ENCODE data around the gene MIEN1. TPM values are rescaled to one million over a fixed set of nuclear protein-coding genes. Genes with fewer than 3 reads are reported as not detected.

Gene MIEN1
- total RNA-seq, 1 experiment from 2014 or later = 50.8 TPM

DNA sequence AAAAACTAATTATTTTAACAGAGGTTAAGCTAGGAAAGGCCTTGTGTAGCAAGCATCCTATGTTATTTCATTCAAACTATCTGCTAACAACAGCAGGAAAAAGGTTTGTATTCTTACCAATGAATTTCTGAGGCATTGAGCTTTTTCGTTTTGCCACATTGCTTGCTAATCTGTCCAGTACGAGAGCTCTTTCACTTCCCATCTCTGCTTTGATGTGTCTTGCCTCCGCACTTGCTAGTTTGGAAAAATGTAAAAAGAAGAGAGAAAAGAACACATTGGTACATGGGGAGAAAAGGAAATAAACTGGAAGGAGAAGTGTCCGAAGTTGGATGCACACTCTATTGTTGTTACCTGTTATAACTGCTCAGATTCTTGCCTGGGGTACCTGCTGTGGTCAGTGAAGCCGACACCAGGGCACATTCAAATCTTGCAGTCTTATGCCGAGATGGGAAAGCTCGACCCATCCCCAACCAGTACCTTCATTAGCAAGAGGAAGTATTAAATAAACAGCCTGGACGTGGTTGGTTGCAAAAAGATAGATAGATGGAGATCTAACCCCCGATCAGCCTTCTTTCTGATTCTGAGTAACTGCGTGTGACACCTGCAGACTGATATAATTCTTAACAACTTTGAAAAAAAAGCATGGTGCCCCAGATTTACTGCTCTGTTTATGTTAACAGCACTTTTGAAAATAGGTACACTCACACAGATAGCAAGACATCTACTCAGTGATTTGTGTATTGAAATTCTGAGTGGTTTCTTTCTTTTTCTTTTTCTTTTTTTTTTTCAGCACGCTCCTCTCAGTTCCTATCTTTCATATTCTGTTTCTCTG lies 47.4 kb upstream of the MIEN1 start:
- Histone ChIP-seq H3K18ac (ENCODE audit: insufficient read length, low read depth, low read length) (no peak overlapping the region), H2BK15ac (ENCODE audit: low read depth, low read length) (no peak overlapping the region), H3K4me1 (ENCODE audit: insufficient read depth, low read length) (no peaks in the 10 kb centered on the region), H3K9me3 (ENCODE audit: control insufficient read depth, low read depth, low read length) (no peaks in the 10 kb centered on the region), H4K5ac (ENCODE audit: insufficient read length, low read depth, low read length) (no peak overlapping the region), H2AFZ (ENCODE audit: low read length) (no peak overlapping the region), H3T11ph (ENCODE audit: low read length) (no peak overlapping the region), H4K91ac (ENCODE audit: insufficient read length, low read depth, low read length) (no peak overlapping the region), H2BK5ac (ENCODE audit: insufficient read length, low read length) (no peak overlapping the region), H3K4me2 (ENCODE audit: insufficient read depth, insufficient read length, low read length) (no peak overlapping the region), H4K8ac (replicated peaks; ENCODE audit: insufficient read length, low read depth, low read length) (no peak overlapping the region), H2AK5ac (ENCODE audit: insufficient read length, low read length) (no peak overlapping the region), H3K56ac (ENCODE audit: insufficient read length, low read depth, low read length) (no peak overlapping the region), H3K23ac (ENCODE audit: insufficient read length, low read depth, low read length) (no peak overlapping the region), H3K79me1 (ENCODE audit: insufficient read depth, low read depth, low read length, poor library complexity, severe bottlenecking) (no peaks in the 10 kb centered on the region), H3K14ac (ENCODE audit: insufficient read depth, low read length) (no peak overlapping the region), H2BK12ac (ENCODE audit: insufficient read length, low read depth, low read length) (no peak overlapping the region), H3K23me2 (ENCODE audit: insufficient read length, low read depth, low read length, poor library complexity, severe bottlenecking) (no peaks in the 10 kb centered on the region), H3K27ac (ENCODE audit: insufficient read length, low read depth, low read length) (no peak overlapping the region), H3K79me2 (ENCODE audit: insufficient read depth, low read length) (no peaks in the 10 kb centered on the region), H3K4ac (ENCODE audit: low read depth, low read length) (no peak overlapping the region), H2BK120ac (ENCODE audit: low read depth, low read length, poor library complexity, severe bottlenecking) (no peak overlapping the region), H3K27me3 (ENCODE audit: insufficient read depth, low read length) (no peaks in the 10 kb centered on the region), H4K20me1 (ENCODE audit: control insufficient read depth, insufficient read depth, insufficient read length) (no peaks in the 10 kb centered on the region), H3K9ac (ENCODE audit: extremely low read depth, insufficient read length, low read length) (no peak overlapping the region), H2BK20ac (ENCODE audit: low read depth, low read length, poor library complexity, severe bottlenecking) (no peak overlapping the region)
- Mint-ChIP-seq H3K36me3 (ENCODE audit: insufficient read depth in 1 of 3, low read depth in 3 of 3) (no peaks in the 10 kb centered on the region), H3K4me3 (no peak overlapping the region), H3K9me3 (no peaks in the 10 kb centered on the region), H3K27me3 (ENCODE audit: low read depth) (peaks cover 6% of the 10 kb centered on the region; the same call in 1 of the 2 replicates), H3K4me1 (peaks cover 0 to 7% of the 10 kb centered on the region in 2 experiments; a peak in 2 of 4 replicates), H3K27ac (no peak overlapping the region)
- TF ChIP-seq, protein P1, sequence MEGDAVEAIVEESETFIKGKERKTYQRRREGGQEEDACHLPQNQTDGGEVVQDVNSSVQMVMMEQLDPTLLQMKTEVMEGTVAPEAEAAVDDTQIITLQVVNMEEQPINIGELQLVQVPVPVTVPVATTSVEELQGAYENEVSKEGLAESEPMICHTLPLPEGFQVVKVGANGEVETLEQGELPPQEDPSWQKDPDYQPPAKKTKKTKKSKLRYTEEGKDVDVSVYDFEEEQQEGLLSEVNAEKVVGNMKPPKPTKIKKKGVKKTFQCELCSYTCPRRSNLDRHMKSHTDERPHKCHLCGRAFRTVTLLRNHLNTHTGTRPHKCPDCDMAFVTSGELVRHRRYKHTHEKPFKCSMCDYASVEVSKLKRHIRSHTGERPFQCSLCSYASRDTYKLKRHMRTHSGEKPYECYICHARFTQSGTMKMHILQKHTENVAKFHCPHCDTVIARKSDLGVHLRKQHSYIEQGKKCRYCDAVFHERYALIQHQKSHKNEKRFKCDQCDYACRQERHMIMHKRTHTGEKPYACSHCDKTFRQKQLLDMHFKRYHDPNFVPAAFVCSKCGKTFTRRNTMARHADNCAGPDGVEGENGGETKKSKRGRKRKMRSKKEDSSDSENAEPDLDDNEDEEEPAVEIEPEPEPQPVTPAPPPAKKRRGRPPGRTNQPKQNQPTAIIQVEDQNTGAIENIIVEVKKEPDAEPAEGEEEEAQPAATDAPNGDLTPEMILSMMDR (conservative IDR thresholded peaks at IDR 0.05) = no peak
- DNase-seq = no peak
- WGBS (ENCODE audit: extremely low coverage, insufficient read length, low lambda C conversion rate) = no CpG with 5 or more reads among the region's 11 CpGs

All from H9 (cell line).